Sigmoid colon (tissue), 7 donors: ENCODE data around the gene LRRIQ1. TPM values are rescaled to one million over a fixed set of nuclear protein-coding genes. Genes with fewer than 3 reads are reported as not detected.

Experiments used
- DNase-seq: peaks from one replicate; pipeline ENCODE4 v3.0.0-alpha.2; 2019
- H3K27ac ChIP-seq, 4 donors: fragments of 200-600 bp; sonication (generic); one replicate each; pipeline ENCODE4 v1.5.1; 2016 to 2019; ENCODE audit warnings: mild to moderate bottlenecking in 1 of 4
- H3K27me3 ChIP-seq, 3 donors: fragments of 200-600 bp; sonication (generic); one replicate each; pipeline ENCODE4 v1.5.1; 2019; ENCODE audit warnings: mild to moderate bottlenecking in 1 of 3
- H3K36me3 ChIP-seq, 4 donors: fragments of 200-600 bp; sonication (generic); one replicate each; pipeline ENCODE4 v1.5.1; 2016 to 2019
- H3K4me1 ChIP-seq, 4 donors: fragments of 200-600 bp; sonication (generic); one replicate each; pipeline ENCODE4 v1.5.1; 2017 to 2019
- H3K4me3 ChIP-seq, 4 donors: fragments of 200-600 bp; sonication (generic); one replicate each; pipeline ENCODE4 v1.5.1; 2017 to 2019; ENCODE audit warnings: mild to moderate bottlenecking in 2 of 4, moderate library complexity in 1 of 4
- H3K9me3 ChIP-seq, 4 donors: fragments of 200-600 bp in 3 of 4; sonication (generic) in 3 of 4; one replicate each; pipeline versions ENCODE4 v1.5.1 to v1.6.1; 2013 to 2019
- EP300 ChIP-seq, 4 donors: sonication (generic); formaldehyde crosslinking; IDR thresholded peaks; one replicate each; pipeline ENCODE4 v1.6.1; 2017; ENCODE audit warnings: antibody characterized with exemption in 4 of 4
- POLR2A ChIP-seq, 2 donors: fragments of 450-650 bp; IDR thresholded peaks; one replicate each; pipeline ENCODE4 v1.6.1; 2016; ENCODE audit warnings: antibody characterized with exemption in 2 of 2, mild to moderate bottlenecking in 2 of 2, moderate library complexity in 2 of 2
- POLR2AphosphoS5 ChIP-seq, 4 donors: sonication (generic); formaldehyde crosslinking; IDR thresholded peaks; one replicate each; pipeline ENCODE4 v1.6.1; 2017; ENCODE audit warnings: antibody characterized with exemption in 4 of 4
- WGBS, 2 donors: extraction: QIAGEN DNeasy Blood & Tissue Kit; methylation state at CpG; one replicate each; pipeline ENCODE4 v1.1.7; 2013; 5-methylcytosine and 5-hydroxymethylcytosine counted together
- intact Hi-C: fragments of 100-400 bp; cut with DNase I; formaldehyde crosslinking; loops from one replicate; pipeline ENCODE4 v1.15.1; 2023
- polyA plus RNA-seq, 3 donors: library from polyadenylated mRNA; stranded (reverse); fragments of 200-250 nt; gene quantifications; one replicate each; pipeline ENCODE4 v1.2.3, GENCODE V29; 2013
- total RNA-seq, 4 donors: library from RNA; depleted of rRNA; stranded (reverse); fragments of >200 nt; gene quantifications; one replicate each; pipeline ENCODE4 v1.1.0, GENCODE V29; 2016
- TF ChIP-seq, protein P1 (sequence below), 4 experiments: fragments of 450-650 bp in 3 of 4; fragments of 200-600 bp in 1 of 4; IDR thresholded peaks; one replicate each; pipeline ENCODE4 v1.5.1; 2016 to 2019; ENCODE audit warnings: antibody characterized with exemption in 4 of 4, mild to moderate bottlenecking in 3 of 4, moderate library complexity in 2 of 4
- donor health status: healthy with polysubstance abuse.
- donor health status: Bipolar disorder and iron deficiency.
- donor health status: healthy.

Gene LRRIQ1
- total and polyA plus RNA-seq, 7 donors: under 0.01 to 0.41 (median 0.19) TPM; not detected in 3

DNA sequence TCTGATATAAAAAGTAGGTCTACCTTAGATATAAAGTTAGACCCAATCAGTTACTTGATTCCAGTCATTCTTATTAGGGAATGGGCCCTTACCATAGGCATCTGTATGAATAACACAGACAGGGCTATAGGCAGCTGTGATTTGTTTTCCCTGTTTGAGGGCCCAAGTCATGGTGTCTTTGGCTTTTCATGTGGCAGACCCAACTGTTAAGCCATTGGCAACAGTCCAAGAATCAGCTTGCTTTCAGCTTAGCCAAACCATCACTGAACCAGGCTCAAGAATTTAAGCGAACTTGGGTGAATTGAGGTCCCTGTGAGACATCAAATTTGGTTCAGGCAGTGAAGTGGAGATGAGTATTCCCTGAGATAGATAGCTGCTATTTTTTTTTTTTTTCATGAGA is 111.2 kb downstream of the LRRIQ1 start:
- no peak for TF ChIP-seq POLR2A (IDR thresholded peaks at IDR 0.05)
- no peak for TF ChIP-seq POLR2AphosphoS5 (IDR thresholded peaks at IDR 0.05)
- WGBS, 2 donors: 89 to 95% methylated on average over 1 of the region's 1 CpG
- H3K9me3 ChIP-seq: no peaks in the 10 kb centered on the region
- no peaks in the 10 kb centered on the region for H3K4me1 ChIP-seq
- intact Hi-C loops: no loop called here
- no peak overlapping the region for H3K27ac ChIP-seq
- no peaks in the 10 kb centered on the region for H3K36me3 ChIP-seq
- no peak overlapping the region for H3K4me3 ChIP-seq
- no peaks in the 10 kb centered on the region for H3K27me3 ChIP-seq
- no peak for DNase-seq

DNA sequence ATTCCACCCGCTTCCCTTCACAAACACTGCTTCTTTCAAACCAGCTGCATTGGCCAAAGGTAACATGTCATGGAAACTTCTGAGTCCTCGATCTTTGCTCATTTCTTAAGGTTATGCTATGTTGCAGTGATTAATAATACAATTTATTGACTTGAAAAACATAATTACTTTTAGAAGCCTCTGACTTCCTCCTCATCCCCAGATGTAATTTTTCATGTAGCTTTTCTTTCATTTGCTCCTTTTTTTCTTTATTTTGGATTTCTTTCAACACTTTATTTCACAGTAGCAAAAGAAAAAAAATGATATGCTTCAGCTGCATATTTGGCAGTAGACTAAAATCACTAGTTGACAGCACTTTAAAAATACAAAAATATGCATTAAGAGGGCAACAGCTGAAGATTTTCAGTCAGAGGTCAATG is 116.2 kb downstream of the LRRIQ1 start:
- no peak for DNase-seq
- Histone ChIP-seq H3K4me3 (no peak overlapping the region), H3K4me1 (no peaks in the 10 kb centered on the region), H3K27ac (no peak overlapping the region), H3K27me3 (no peaks in the 10 kb centered on the region), H3K9me3 (no peaks in the 10 kb centered on the region), H3K36me3 (no peaks in the 10 kb centered on the region)
- intact Hi-C loops: no loop called here
- TF ChIP-seq POLR2AphosphoS5 (IDR thresholded peaks at IDR 0.05) (no peak), EP300 (IDR thresholded peaks at IDR 0.05) (no peak), POLR2A (IDR thresholded peaks at IDR 0.05) (no peak)
- TF ChIP-seq, protein P1, sequence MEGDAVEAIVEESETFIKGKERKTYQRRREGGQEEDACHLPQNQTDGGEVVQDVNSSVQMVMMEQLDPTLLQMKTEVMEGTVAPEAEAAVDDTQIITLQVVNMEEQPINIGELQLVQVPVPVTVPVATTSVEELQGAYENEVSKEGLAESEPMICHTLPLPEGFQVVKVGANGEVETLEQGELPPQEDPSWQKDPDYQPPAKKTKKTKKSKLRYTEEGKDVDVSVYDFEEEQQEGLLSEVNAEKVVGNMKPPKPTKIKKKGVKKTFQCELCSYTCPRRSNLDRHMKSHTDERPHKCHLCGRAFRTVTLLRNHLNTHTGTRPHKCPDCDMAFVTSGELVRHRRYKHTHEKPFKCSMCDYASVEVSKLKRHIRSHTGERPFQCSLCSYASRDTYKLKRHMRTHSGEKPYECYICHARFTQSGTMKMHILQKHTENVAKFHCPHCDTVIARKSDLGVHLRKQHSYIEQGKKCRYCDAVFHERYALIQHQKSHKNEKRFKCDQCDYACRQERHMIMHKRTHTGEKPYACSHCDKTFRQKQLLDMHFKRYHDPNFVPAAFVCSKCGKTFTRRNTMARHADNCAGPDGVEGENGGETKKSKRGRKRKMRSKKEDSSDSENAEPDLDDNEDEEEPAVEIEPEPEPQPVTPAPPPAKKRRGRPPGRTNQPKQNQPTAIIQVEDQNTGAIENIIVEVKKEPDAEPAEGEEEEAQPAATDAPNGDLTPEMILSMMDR (IDR thresholded peaks at IDR 0.05): no peak
- WGBS, 2 donors: 46 to 66% methylated on average over 2 of the region's 2 CpGs

DNA sequence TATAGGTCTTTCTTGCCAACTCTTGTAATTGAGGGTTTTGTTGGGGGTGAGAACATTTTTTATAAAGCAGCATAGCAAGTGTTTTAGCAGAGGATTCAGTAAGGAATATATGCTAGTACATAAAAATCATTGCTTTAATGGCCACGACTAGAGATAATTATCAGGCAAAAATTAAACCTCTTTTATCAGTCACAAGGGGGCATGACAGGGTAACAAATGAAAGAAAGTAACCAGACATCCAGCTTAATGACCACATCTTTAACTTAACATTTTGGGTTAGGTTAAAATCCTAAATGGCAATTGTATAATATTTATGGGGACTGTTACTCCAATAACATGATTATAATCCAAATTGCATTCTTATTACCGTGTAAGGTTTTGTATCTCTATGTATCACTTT is 119.6 kb downstream of the LRRIQ1 start:
- Histone ChIP-seq H3K9me3 (no peaks in the 10 kb centered on the region), H3K27ac (no peak overlapping the region), H3K36me3 (no peaks in the 10 kb centered on the region), H3K27me3 (no peaks in the 10 kb centered on the region), H3K4me3 (no peak overlapping the region), H3K4me1 (no peaks in the 10 kb centered on the region)
- whole genome bisulfite sequencing, 2 donors: 28 to 36% methylated on average over 2 of the region's 2 CpGs
- no peak for TF ChIP-seq EP300 (IDR thresholded peaks at IDR 0.05)
- TF ChIP-seq, protein P1 (IDR thresholded peaks at IDR 0.05): no peak
- TF ChIP-seq POLR2AphosphoS5 (IDR thresholded peaks at IDR 0.05): no peak
- TF ChIP-seq POLR2A (IDR thresholded peaks at IDR 0.05): no peak
- DNase-seq: no peak
- intact Hi-C loops: no loop called here

DNA sequence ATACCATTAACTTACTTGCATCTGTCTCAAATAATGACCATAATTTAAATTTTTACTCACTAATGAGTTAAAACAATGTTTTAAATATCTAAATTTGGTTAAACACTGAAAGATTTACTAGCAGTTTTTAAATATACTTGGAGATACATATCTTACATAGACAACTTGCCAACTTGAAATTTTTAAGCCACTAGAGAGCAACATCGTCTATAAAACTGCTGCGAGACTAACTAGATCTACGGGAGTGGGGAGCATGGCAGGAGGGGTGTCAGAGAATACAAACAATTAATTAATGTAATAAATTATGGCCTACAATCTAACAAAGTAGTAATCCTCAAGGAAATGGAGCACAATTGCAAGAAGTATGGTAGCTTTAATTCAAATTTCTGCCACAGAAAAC is 120.4 kb downstream of the LRRIQ1 start:
- Histone ChIP-seq H3K9me3 (no peaks in the 10 kb centered on the region), H3K4me3 (no peak overlapping the region), H3K27ac (no peak overlapping the region), H3K4me1 (no peaks in the 10 kb centered on the region), H3K36me3 (no peaks in the 10 kb centered on the region), H3K27me3 (no peaks in the 10 kb centered on the region)
- TF ChIP-seq POLR2AphosphoS5 (IDR thresholded peaks at IDR 0.05) (no peak), EP300 (IDR thresholded peaks at IDR 0.05) (no peak), POLR2A (IDR thresholded peaks at IDR 0.05) (no peak)
- WGBS, 2 donors: 22 to 56% methylated on average over 3 of the region's 3 CpGs
- intact Hi-C loops: no loop called here
- no peak for DNase-seq

DNA sequence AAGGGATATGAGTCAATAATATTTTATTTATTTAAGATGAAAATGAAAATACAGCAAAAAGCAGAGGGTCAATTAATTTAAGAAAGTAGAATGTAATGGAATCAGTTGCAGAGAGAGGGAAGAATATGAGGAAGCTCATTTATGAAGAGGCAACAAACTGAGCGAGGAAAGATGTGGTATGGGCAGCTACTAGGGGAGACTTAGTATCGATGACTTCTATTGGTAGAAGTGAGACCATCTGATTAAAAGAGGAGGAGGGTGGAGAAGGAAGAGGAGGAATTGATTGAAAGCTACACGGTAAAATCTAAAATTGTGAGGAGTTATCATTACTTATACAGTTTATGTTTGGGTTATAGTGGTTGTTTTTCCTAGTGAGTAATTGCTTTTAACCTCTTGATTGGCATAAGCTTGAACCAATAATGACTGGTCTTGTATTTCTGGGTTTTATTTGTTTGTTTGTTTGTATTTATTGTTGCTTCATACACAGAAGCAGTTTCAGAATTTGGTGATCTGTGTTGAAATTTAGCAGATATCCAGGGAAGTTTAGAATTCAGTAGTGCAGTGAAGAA is 121.0 kb downstream of the LRRIQ1 start:
- Histone ChIP-seq H3K36me3 (no peaks in the 10 kb centered on the region), H3K27me3 (no peaks in the 10 kb centered on the region), H3K4me1 (no peaks in the 10 kb centered on the region), H3K4me3 (no peak overlapping the region), H3K27ac (no peak overlapping the region), H3K9me3 (no peaks in the 10 kb centered on the region)
- intact Hi-C loops: no loop called here
- no peak for TF ChIP-seq POLR2AphosphoS5 (IDR thresholded peaks at IDR 0.05)
- no peak for TF ChIP-seq POLR2A (IDR thresholded peaks at IDR 0.05)
- TF ChIP-seq, protein P1 (IDR thresholded peaks at IDR 0.05): no peak
- TF ChIP-seq EP300 (IDR thresholded peaks at IDR 0.05): no peak
- 67 to 82% methylated on average over 3 of the region's 3 CpGs for WGBS, 2 donors
- no peak for DNase-seq

DNA sequence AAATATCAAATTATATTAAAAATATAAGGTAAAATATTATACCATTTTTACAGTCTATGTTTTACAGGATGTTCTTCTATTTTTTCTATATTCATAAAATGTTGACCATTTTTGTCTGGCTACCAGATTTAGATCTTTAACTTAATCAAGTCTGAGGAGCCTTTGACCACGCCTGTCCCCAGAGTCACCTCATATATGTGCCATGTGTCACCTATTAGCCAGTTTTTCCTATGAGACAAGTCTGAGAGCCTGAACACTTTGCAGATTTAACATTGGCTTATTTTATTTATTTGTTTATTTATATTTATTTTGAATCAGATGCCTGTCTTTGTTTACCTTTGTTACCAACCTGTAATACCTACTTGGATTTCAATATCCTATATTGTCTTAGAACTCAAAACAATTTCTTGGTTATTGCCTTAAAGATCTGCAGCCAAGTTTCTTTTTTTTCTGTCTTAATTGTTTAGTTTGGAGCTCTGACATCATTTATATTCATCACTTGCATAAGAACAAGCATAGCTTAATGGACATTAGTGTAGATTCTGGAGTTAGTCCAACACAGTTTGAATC is 127.7 kb downstream of the LRRIQ1 start:
- Histone ChIP-seq H3K36me3 (no peaks in the 10 kb centered on the region), H3K4me3 (no peak overlapping the region), H3K4me1 (no peaks in the 10 kb centered on the region), H3K9me3 (no peaks in the 10 kb centered on the region), H3K27ac (no peak overlapping the region), H3K27me3 (no peaks in the 10 kb centered on the region)
- TF ChIP-seq EP300 (IDR thresholded peaks at IDR 0.05) (no peak), POLR2A (IDR thresholded peaks at IDR 0.05) (no peak), POLR2AphosphoS5 (IDR thresholded peaks at IDR 0.05) (no peak)
- TF ChIP-seq, protein P1 (IDR thresholded peaks at IDR 0.05): no peak
- intact Hi-C loops: no loop called here
- no peak for DNase-seq
- 50 to 80% methylated on average over 1 of the region's 1 CpG for WGBS, 2 donors
